Duodenal mucosa (tissue), 2 donors: Measurements from ENCODE around the gene PLCB4.

Source experiments
- H3K27ac ChIP-seq: one replicate; pipeline ENCODE4 v1.7.0; 2013; ENCODE audit warnings: low read depth, low read length
- H3K27me3 ChIP-seq, 2 donors: one replicate each; pipeline ENCODE4 v1.7.0; 2013; ENCODE audit warnings: low read length in 2 of 2, control low read depth in 1 of 2; ENCODE audit not compliant: insufficient read depth in 2 of 2, control insufficient read depth in 1 of 2
- H3K36me3 ChIP-seq, 2 donors: one replicate each; pipeline ENCODE4 v1.7.0; 2013; ENCODE audit warnings: low read length in 2 of 2, control low read depth in 1 of 2; ENCODE audit not compliant: insufficient read depth in 2 of 2, control insufficient read depth in 1 of 2
- H3K4me1 ChIP-seq, 2 donors: one replicate each; pipeline ENCODE4 v1.7.0; 2013; ENCODE audit warnings: low read length in 2 of 2, control low read depth in 1 of 2; ENCODE audit not compliant: insufficient read depth in 2 of 2, control insufficient read depth in 1 of 2
- H3K4me3 ChIP-seq, 2 donors: one replicate each; pipeline ENCODE4 v1.7.0; 2013; ENCODE audit warnings: low read length in 2 of 2, low read depth in 1 of 2
- H3K9ac ChIP-seq, 2 donors: one replicate each; pipeline ENCODE4 v1.7.0; 2013; ENCODE audit warnings: low read length in 2 of 2, low read depth in 1 of 2
- H3K9me3 ChIP-seq, 2 donors: one replicate each; pipeline ENCODE4 v1.7.0; 2013; ENCODE audit warnings: low read length in 2 of 2, control low read depth in 1 of 2; ENCODE audit not compliant: control insufficient read depth in 1 of 2

The PLCB4 gene

DNA sequence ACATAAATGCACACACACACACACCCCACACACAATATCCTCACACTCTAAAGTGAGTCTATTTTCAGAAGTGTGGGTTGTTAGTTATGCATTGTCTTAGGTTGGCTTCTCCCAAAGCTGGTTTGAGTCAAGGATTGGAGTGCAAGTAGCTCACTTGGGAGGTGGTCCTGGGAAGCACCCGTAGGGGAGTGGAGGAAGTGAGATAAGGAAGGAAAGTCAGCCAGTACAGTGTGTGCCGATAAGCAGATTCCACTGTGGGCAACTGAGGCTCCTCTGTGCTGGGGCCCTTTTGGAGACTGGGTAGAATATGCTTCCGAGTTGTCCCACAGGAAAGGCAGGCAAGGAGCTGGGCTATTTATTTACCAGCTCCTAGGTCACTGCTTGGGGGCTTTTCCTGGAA, 67.2 kb downstream of the PLCB4 start:
- no peak overlapping the region for H3K27ac ChIP-seq
- peaks cover 5 to 9% of the 10 kb centered on the region in 2 donors for H3K9me3 ChIP-seq
- H3K4me1 ChIP-seq = no peaks in the 10 kb centered on the region
- H3K36me3 ChIP-seq = no peaks in the 10 kb centered on the region
- no peaks in the 10 kb centered on the region for H3K27me3 ChIP-seq
- no peak overlapping the region for H3K9ac ChIP-seq
- H3K4me3 ChIP-seq = no peak overlapping the region

- peaks cover 2 to 3% of the 10 kb centered on the region in 2 donors for H3K9me3 ChIP-seq
- no peak overlapping the region for H3K9ac ChIP-seq
- H3K36me3 ChIP-seq = no peaks in the 10 kb centered on the region
- H3K27ac ChIP-seq = no peak overlapping the region
- H3K4me3 ChIP-seq = no peak overlapping the region
- H3K27me3 ChIP-seq = no peaks in the 10 kb centered on the region
- no peaks in the 10 kb centered on the region for H3K4me1 ChIP-seq
These were observed 68.1 kb downstream of the PLCB4 start for GRCh38 chr20:9137001-9137400.

DNA sequence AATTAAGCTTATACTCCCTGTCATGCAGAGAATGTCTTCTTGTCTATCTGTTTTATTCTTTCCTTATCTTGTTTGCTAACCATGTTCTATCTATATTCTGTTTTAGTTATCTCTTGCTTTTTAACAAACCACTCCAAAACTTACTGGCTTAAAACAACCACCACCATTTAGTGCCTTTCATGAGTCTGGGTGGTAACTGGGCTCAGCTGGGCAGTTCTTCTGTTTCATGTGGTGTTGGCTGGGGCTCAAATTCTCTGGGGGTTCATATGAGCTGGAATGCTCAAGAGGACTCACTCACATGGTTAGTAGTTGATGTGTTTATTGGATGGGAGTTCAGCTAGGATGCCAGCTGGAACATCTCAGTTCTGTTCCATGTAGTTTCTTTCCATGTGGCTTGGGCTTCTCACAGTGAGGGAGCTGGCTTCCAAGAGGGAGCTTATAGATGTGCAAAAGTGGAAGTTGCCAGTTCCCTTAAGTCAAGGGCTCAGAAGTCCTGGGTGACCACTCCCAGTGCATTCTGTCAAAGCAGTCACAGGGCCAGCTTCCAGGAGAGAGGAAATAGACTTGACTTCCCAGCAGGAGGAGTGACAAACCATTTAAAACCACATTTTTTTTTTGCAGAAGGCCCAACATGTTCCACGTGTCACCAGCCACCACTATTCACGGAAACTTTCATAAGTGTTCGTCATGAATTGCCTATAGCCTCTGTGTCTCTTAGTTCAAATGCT, 70.4 kb downstream of the PLCB4 start:
- H3K9ac ChIP-seq = no peak overlapping the region
- no peak overlapping the region for H3K27ac ChIP-seq
- no peaks in the 10 kb centered on the region for H3K9me3 ChIP-seq
- H3K4me3 ChIP-seq = no peak overlapping the region
- H3K27me3 ChIP-seq = no peaks in the 10 kb centered on the region
- no peaks in the 10 kb centered on the region for H3K36me3 ChIP-seq
- H3K4me1 ChIP-seq = no peaks in the 10 kb centered on the region

- Histone ChIP-seq H3K4me1 (no peaks in the 10 kb centered on the region), H3K9ac (no peak overlapping the region), H3K4me3 (no peak overlapping the region), H3K9me3 (no peaks in the 10 kb centered on the region), H3K36me3 (no peaks in the 10 kb centered on the region), H3K27ac (no peak overlapping the region), H3K27me3 (no peaks in the 10 kb centered on the region)
These were observed 71.4 kb downstream of the PLCB4 start for GRCh38 chr20:9140162-9140760.

DNA sequence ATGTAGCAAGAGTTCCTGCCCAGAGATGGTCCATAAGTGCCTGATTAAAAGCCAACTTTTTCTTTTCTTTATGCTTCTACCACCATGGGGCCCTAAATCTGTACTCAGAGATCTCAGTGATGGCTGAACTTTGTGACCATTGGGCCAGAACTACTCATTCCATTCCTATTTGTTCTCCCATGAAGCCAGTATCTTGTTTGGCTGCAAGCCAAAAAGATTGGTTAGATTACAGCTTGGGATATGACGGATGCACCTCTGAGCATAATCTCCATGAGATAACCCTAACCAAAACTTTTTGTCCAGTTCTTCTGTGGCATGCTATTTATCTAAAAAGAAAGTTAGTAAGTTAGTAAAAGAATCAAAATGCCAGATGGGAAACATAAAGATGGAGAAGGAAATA, 72.2 kb downstream of the PLCB4 start:
- Histone ChIP-seq H3K4me1 (no peaks in the 10 kb centered on the region), H3K9ac (no peak overlapping the region), H3K36me3 (no peaks in the 10 kb centered on the region), H3K27ac (no peak overlapping the region), H3K27me3 (no peaks in the 10 kb centered on the region), H3K9me3 (no peaks in the 10 kb centered on the region), H3K4me3 (no peak overlapping the region)

DNA sequence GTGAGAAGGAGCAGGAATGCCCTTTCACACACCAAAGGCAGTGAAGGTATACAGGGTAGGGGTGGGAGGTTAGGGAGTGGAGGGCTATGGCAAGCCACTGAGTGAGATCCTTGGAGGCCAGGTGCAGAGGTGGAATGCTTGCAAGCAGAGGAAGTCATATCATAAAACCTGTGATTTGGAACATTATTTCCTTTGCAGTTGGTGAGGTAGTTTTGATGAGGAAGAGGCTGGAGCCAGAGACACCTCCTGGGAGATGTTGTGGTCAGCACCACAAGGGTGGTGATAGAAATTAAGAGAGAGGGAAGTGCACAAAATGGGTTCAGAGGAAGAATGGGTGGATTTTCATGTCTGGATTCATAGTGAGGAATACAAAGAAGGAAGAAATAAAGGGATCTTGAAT, 73.0 kb downstream of the PLCB4 start:
- no peak overlapping the region for H3K9ac ChIP-seq
- no peaks in the 10 kb centered on the region for H3K27me3 ChIP-seq
- H3K4me3 ChIP-seq = no peak overlapping the region
- H3K9me3 ChIP-seq = no peaks in the 10 kb centered on the region
- no peak overlapping the region for H3K27ac ChIP-seq
- no peaks in the 10 kb centered on the region for H3K4me1 ChIP-seq
- H3K36me3 ChIP-seq = no peaks in the 10 kb centered on the region

- no peaks in the 10 kb centered on the region for H3K9me3 ChIP-seq
- no peaks in the 10 kb centered on the region for H3K27me3 ChIP-seq
- no peaks in the 10 kb centered on the region for H3K36me3 ChIP-seq
- H3K4me1 ChIP-seq = no peaks in the 10 kb centered on the region
- H3K4me3 ChIP-seq = no peak overlapping the region
- no peak overlapping the region for H3K9ac ChIP-seq
- no peak overlapping the region for H3K27ac ChIP-seq
These were observed 73.9 kb downstream of the PLCB4 start for GRCh38 chr20:9142809-9143208.

DNA sequence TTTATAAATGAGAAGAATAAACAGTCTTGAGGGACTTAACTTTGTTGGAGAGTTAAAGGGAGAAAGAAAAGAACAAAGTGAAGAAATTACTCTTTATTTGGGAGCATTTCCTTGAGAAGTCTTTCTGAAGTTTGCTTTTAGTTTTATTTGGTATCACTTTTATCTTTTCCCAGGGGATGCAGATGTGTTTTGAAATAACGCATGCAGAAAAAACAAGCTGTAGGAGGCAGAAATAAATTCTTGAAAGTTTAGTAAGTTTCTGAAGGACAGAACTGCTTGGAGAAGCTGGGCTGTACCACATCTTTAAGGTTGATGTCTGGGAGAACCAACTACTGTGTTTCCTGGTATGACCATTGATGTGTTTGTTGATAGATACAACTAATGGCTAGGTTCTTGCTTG, 75.0 kb downstream of the PLCB4 start:
- H3K4me1 ChIP-seq = no peaks in the 10 kb centered on the region
- no peak overlapping the region for H3K4me3 ChIP-seq
- no peaks in the 10 kb centered on the region for H3K9me3 ChIP-seq
- H3K36me3 ChIP-seq = no peaks in the 10 kb centered on the region
- no peaks in the 10 kb centered on the region for H3K27me3 ChIP-seq
- H3K9ac ChIP-seq = no peak overlapping the region
- H3K27ac ChIP-seq = no peak overlapping the region

DNA sequence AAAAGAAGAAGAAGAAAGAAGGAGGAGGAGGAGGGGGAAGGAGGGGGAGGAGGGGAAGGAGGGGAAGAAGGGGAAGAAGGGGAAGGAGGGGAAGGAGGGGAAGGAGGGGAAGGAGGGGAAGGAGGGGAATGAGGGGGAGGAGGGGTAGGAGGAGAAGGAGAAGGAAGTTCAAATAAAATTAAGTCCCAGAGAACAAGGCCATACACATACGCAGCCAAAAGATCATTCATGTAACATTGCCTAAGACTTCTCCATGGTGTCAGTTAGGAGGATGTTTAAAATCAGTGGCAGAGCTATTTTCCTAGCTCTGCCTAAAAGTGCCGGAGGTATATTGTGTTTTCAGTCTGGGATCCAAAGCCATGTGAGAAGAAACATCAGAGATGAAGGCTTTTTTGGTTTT, 75.8 kb downstream of the PLCB4 start:
- H3K4me1 ChIP-seq = no peaks in the 10 kb centered on the region
- no peaks in the 10 kb centered on the region for H3K27me3 ChIP-seq
- H3K4me3 ChIP-seq = no peak overlapping the region
- no peaks in the 10 kb centered on the region for H3K36me3 ChIP-seq
- no peak overlapping the region for H3K9ac ChIP-seq
- H3K9me3 ChIP-seq = no peaks in the 10 kb centered on the region
- no peak overlapping the region for H3K27ac ChIP-seq

DNA sequence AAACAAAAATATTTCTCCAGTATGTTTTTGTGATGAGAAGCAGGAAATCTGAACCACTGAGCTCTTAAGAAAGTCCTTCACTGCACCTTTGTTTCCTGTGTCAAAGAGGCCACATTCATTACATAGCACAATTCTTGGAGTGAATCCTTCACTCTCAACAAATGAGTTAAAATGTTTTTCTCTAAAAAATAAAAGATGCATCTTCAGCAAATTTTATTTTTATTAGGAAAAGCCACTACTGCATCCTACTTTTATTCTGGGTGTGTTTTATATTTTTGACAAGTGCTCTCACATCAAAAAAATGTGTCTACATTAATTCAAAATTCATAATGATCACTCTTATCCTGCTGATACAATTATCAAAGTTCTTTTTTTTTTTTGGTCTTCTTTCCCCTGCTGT, 76.3 kb downstream of the PLCB4 start:
- H3K27ac ChIP-seq = no peak overlapping the region
- no peaks in the 10 kb centered on the region for H3K9me3 ChIP-seq
- H3K4me1 ChIP-seq = no peaks in the 10 kb centered on the region
- H3K36me3 ChIP-seq = no peaks in the 10 kb centered on the region
- H3K27me3 ChIP-seq = no peaks in the 10 kb centered on the region
- no peak overlapping the region for H3K9ac ChIP-seq
- H3K4me3 ChIP-seq = no peak overlapping the region
